Psoas muscle (tissue), 8 donors: Measurements from ENCODE around the gene CCDC141. TPM values are rescaled to one million over a fixed set of nuclear protein-coding genes. Genes with fewer than 3 reads are reported as not detected.

Experiments used
- ATAC-seq, 4 donors: fragments of 200-7000 bp; cut with Tn5 transposase; one replicate each; pipeline ENCODE4 v1.9.1; 2020; ENCODE audit warnings: moderate library complexity in 3 of 4, mild to moderate bottlenecking in 2 of 4
- DNase-seq, 2 donors: peaks; one replicate each; pipeline ENCODE4 v3.0.0-alpha.2; 2020
- H3K27ac ChIP-seq: fragments of 200-600 bp; one replicate; pipeline ENCODE4 v1.8.0; 2022
- H3K27me3 ChIP-seq, 3 donors: fragments of 200-600 bp in 1 of 3; one replicate each; pipeline versions ENCODE4 v1.6.1 to v1.8.0; 2013 to 2022; ENCODE audit warnings: low read length in 2 of 3, mild to moderate bottlenecking in 2 of 3, moderate library complexity in 1 of 3; ENCODE audit not compliant: insufficient read depth in 3 of 3
- H3K36me3 ChIP-seq, 2 donors: fragments of 200-600 bp in 1 of 2; one replicate each; pipeline versions ENCODE4 v1.6.1 to v1.8.0; 2013 to 2022; ENCODE audit warnings: low read depth in 1 of 2, mild to moderate bottlenecking in 1 of 2, moderate library complexity in 1 of 2; ENCODE audit not compliant: insufficient read depth in 1 of 2
- H3K4me1 ChIP-seq: fragments of 200-600 bp; one replicate; pipeline ENCODE4 v1.8.0; 2022
- H3K4me3 ChIP-seq: fragments of 200-600 bp; one replicate; pipeline ENCODE4 v1.8.0; 2022; ENCODE audit warnings: mild to moderate bottlenecking
- H3K9me3 ChIP-seq: fragments of 200-600 bp; one replicate; pipeline ENCODE4 v1.8.0; 2022
- WGBS, 3 donors: extraction: QIAGEN DNeasy Blood & Tissue Kit; methylation state at CpG; one replicate each; pipeline versions ENCODE4 v1.1.6 to v1.1.7; 2013; 5-methylcytosine and 5-hydroxymethylcytosine counted together
- intact Hi-C, 2 donors: fragments of 100-400 bp; cut with DNase I; formaldehyde crosslinking; loops; one replicate each; pipeline versions ENCODE4 v1.11.0 to v1.14.2; 2022
- polyA plus RNA-seq, 3 donors: library from polyadenylated mRNA; stranded (reverse); fragments of 200-250 nt; gene quantifications; one replicate each; pipeline ENCODE4 v1.2.3, GENCODE V29; 2013
- total RNA-seq, 4 donors: library from RNA; stranded (reverse); fragmentation: NEBNext Ultra II Directional in 2 of 4; extraction: Animal tissue kit (Norgen Biotek cat#: 25700) in 2 of 4; gene quantifications; one replicate each; pipeline versions ENCODE4 v1.2.1 to v1.2.4, GENCODE V29; 2021 to 2023
- TF ChIP-seq, protein P1 (sequence below): fragments of 200-600 bp; IDR thresholded peaks from one replicate; pipeline ENCODE4 v1.8.0; 2022; ENCODE audit warnings: antibody characterized with exemption
- donor health status: healthy with polysubstance abuse.
- donor health status: DM: no; HTN: no; CAD: no; lungs with moderate emphysema.
- donor health status: Bipolar disorder and iron deficiency.
- donor health status: healthy.
- donor health status: DM: yes; HTN: yes; CAD: no.
- donor health status: DM: no; HTN: no; CAD: no.
- donor health status: DM: no; HTN: no; CAD: no.
- donor health status: DM: yes; HTN: yes; CAD: no.

The CCDC141 gene
- total and polyA plus RNA-seq, 7 donors = 0.82 to 14.9 (median 5.9) TPM

DNA sequence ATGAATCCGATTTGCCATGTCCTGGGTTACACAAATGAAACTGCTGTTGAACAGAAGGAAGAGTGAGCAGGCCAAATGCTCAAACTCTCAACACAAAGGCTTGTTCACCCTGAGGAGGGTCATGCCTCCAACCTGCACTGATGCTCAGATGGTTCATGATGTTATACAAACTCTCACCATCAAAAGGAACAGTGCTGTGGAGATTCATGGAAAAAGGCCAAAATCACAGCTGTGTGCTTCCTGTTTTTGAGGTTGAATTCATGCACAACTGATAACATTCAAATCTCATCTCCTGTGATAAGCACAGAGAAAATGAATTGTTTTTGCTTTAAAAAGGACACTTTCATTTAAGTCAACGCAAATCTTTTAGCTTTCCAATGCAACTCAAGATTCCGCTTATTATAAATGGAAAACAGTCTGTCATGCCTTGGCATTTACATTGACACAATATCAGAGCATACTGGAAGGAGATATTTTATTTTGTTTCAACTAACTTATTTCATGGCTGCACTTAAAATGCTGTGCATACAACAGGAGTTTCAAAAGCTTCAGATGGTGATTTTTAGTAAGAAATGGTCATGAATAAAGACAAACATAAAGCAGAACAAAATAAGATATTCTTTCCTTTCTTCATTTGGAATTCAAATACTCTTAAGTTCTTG lies 220.5 kb downstream of the CCDC141 start:
- TF ChIP-seq, protein P1, sequence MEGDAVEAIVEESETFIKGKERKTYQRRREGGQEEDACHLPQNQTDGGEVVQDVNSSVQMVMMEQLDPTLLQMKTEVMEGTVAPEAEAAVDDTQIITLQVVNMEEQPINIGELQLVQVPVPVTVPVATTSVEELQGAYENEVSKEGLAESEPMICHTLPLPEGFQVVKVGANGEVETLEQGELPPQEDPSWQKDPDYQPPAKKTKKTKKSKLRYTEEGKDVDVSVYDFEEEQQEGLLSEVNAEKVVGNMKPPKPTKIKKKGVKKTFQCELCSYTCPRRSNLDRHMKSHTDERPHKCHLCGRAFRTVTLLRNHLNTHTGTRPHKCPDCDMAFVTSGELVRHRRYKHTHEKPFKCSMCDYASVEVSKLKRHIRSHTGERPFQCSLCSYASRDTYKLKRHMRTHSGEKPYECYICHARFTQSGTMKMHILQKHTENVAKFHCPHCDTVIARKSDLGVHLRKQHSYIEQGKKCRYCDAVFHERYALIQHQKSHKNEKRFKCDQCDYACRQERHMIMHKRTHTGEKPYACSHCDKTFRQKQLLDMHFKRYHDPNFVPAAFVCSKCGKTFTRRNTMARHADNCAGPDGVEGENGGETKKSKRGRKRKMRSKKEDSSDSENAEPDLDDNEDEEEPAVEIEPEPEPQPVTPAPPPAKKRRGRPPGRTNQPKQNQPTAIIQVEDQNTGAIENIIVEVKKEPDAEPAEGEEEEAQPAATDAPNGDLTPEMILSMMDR = no peak
- intact Hi-C loops = no loop called here
- no peaks in the 10 kb centered on the region for H3K9me3 ChIP-seq
- DNase-seq (no peak), ATAC-seq (peak in 2 of 4 donors; percentile 37 to 44)
- no peaks in the 10 kb centered on the region for H3K27me3 ChIP-seq
- no peak overlapping the region for H3K4me3 ChIP-seq
- H3K27ac ChIP-seq = peak overlapping the region; percentile 25
- WGBS, 3 donors = 46 to 58% (median 51%) methylated on average over 3 of the region's 3 CpGs
- no peaks in the 10 kb centered on the region for H3K36me3 ChIP-seq
- peaks cover 44% of the 10 kb centered on the region for H3K4me1 ChIP-seq

DNA sequence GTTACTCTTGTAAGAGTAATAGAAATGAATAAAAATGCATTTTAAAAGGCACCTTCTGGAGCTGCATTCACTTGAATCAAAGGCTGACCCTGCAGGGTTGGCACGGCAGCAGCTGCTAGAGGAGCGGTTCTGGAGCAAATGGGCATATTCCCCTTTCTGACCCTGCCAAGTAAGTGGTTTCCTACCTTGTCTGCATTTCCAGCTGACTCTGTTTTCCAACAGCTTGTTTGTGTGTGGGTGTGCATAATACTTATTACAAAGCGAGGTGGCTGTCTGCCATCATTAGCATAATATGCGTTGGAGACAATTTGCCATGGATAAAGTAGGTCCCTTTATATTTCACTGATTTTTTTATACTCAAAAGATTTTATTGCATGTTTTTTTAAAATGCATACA lies 221.5 kb downstream of the CCDC141 start:
- Histone ChIP-seq H3K27ac (peak overlapping the region; percentile 64), H3K4me1 (peaks cover 36% of the 10 kb centered on the region), H3K27me3 (no peaks in the 10 kb centered on the region), H3K36me3 (no peaks in the 10 kb centered on the region), H3K4me3 (peak overlapping the region; percentile 16), H3K9me3 (no peaks in the 10 kb centered on the region)
- DNase-seq (no peak), ATAC-seq (peak in 1 of 4 donors; percentile 28)
- intact Hi-C loops = no loop called here
- TF ChIP-seq, protein P1 = no peak
- 27 to 43% (median 30%) methylated on average over 4 of the region's 4 CpGs for WGBS, 3 donors

DNA sequence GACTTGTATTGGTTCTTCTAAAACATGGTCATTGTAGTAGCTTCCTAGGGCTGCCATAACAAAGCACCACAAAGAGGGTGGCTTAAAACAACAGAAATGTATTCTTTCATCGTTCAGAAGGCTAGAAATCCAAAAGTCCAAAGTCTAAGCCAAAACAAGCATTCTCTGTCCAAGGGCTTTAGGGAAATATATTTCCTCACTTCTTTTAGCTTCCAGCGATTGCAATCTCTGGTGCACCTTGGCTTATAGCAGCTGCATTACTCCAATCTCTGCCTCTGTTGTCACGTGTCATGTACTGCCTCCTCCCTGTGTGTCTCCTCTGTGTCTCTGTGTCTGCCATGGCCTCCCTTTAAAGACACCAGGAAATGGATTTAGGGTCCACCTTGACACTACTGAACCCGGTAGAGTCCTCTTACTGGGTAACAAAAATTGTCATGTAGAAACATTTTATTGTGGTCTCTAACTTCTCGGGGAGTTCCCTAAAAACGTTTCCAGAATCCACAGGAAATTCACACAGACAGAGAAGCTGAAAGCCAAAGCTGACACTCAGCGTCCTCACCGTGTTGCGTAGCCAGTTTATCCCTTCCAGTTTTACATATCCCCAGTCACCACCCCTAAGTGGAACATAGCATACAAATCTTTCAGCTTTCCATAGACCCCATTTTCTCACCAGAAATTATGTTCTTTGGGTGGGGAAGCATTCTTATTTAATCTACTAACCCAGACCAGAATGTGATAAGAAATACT lies 222.0 kb downstream of the CCDC141 start:
- no peaks in the 10 kb centered on the region for H3K27me3 ChIP-seq
- peak overlapping the region; percentile 16 for H3K4me3 ChIP-seq
- TF ChIP-seq, protein P1 = no peak
- no peaks in the 10 kb centered on the region for H3K9me3 ChIP-seq
- peak overlapping the region; percentile 64 for H3K27ac ChIP-seq
- DNase-seq (no peak), ATAC-seq (peak; percentile 43 to 64 (median 59))
- intact Hi-C loops = no loop called here
- 18 to 51% (median 32%) methylated on average over 9 of the region's 9 CpGs for WGBS, 3 donors
- no peaks in the 10 kb centered on the region for H3K36me3 ChIP-seq
- H3K4me1 ChIP-seq = peaks cover 33% of the 10 kb centered on the region

DNA sequence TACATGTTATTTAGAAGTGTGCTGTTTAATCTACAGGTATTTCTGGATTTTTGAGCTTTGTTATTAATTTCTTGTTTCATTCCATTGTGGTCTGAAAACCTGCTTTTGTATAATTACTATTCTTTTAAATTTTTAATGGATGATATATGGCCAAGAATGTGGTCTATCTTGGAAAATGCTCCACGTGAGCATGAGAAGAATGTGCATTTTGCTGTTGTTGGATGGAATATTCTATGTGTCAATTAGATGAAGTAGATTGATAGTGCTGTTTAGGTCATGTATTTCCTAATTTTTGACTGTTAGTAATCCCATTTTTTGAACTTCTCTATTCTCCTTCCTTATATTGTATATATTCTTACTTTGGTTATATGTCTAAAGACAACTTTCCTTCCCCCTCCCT lies 222.8 kb downstream of the CCDC141 start:
- intact Hi-C loops = no loop called here
- H3K4me1 ChIP-seq = peaks cover 33% of the 10 kb centered on the region
- H3K4me3 ChIP-seq = no peak overlapping the region
- H3K9me3 ChIP-seq = no peaks in the 10 kb centered on the region
- ATAC-seq (no peak), DNase-seq (no peak)
- H3K27ac ChIP-seq = no peak overlapping the region
- 84 to 97% (median 93%) methylated on average over 1 of the region's 1 CpG for WGBS, 3 donors
- H3K27me3 ChIP-seq = no peaks in the 10 kb centered on the region
- no peaks in the 10 kb centered on the region for H3K36me3 ChIP-seq
- TF ChIP-seq, protein P1 = no peak
